Neuronal stem cell (in vitro differentiated cells): ENCODE data around the gene LILRA6.
"Not testable (repeated sequence)": the region's sequence is repeated elsewhere in the genome, so short reads cannot be mapped to it uniquely, and the experiment has no call there.

Source experiments
- DNase-seq: peaks from one replicate; pipeline ENCODE4 v3.0.0-alpha.2; 2013; ENCODE audit warnings: low spot score
- H2AFZ ChIP-seq: one replicate; pipeline ENCODE4 v1.6.1; 2013; ENCODE audit warnings: mild to moderate bottlenecking, low read length, inconsistent platforms
- H2AK5ac ChIP-seq: 2 replicates; pipeline ENCODE4 v1.6.1; 2013; ENCODE audit warnings: low read depth, mild to moderate bottlenecking, inconsistent platforms, low read length, moderate library complexity, mixed read lengths
- H2BK120ac ChIP-seq: 2 replicates; pipeline ENCODE4 v1.6.1; 2013; ENCODE audit warnings: low read depth, mild to moderate bottlenecking, inconsistent platforms, low read length, moderate library complexity, mixed read lengths
- H2BK12ac ChIP-seq: one replicate; pipeline ENCODE4 v1.6.1; 2013; ENCODE audit warnings: low read length, inconsistent platforms
- H2BK15ac ChIP-seq: 2 replicates; pipeline ENCODE4 v1.6.1; 2013; ENCODE audit warnings: mild to moderate bottlenecking, low read length, inconsistent platforms, mixed read lengths
- H2BK5ac ChIP-seq: one replicate; pipeline ENCODE4 v1.6.1; 2013; ENCODE audit warnings: inconsistent platforms, mild to moderate bottlenecking, low read length, moderate library complexity
- H3K14ac ChIP-seq: one replicate; pipeline ENCODE4 v1.6.1; 2013; ENCODE audit warnings: low read length, inconsistent platforms
- H3K18ac ChIP-seq: 2 replicates; pipeline ENCODE4 v1.6.1; 2013; ENCODE audit warnings: low read length, inconsistent platforms
- H3K23ac ChIP-seq: 2 replicates; pipeline ENCODE4 v1.6.1; 2013; ENCODE audit warnings: low read depth, mild to moderate bottlenecking, mixed read lengths, low read length, inconsistent platforms; ENCODE audit not compliant: poor library complexity
- H3K27ac ChIP-seq: replicated peaks from 3 replicates; pipeline ENCODE4 v1.5.1; 2013; ENCODE audit warnings: low read length, inconsistent platforms
- H3K27me3 ChIP-seq, 3 experiments: 2 replicates each; pipeline ENCODE4 v1.6.1; 2013; ENCODE audit warnings: low read length in 3 of 3, mild to moderate bottlenecking in 2 of 3, inconsistent platforms in 1 of 3, low read depth in 1 of 3, mixed read lengths in 1 of 3, moderate library complexity in 1 of 3; ENCODE audit not compliant: control insufficient read depth in 3 of 3, insufficient read depth in 3 of 3
- H3K36me3 ChIP-seq, 2 donors: replicated peaks in 1 of 2; 2 replicates each; pipeline ENCODE4 v1.6.1; 2013; ENCODE audit warnings: low read length in 2 of 2; ENCODE audit not compliant: control insufficient read depth in 2 of 2, insufficient read depth in 2 of 2
- H3K4ac ChIP-seq: 2 replicates; pipeline ENCODE4 v1.6.1; 2013; ENCODE audit warnings: inconsistent platforms, mild to moderate bottlenecking, low read length, moderate library complexity
- H3K4me1 ChIP-seq, 2 donors: 1 replicate in 1 of 2; 2 replicates in 1 of 2; pipeline ENCODE4 v1.6.1; 2013; ENCODE audit warnings: low read length in 2 of 2, low read depth in 1 of 2; ENCODE audit not compliant: control insufficient read depth in 2 of 2, insufficient read depth in 1 of 2
- H3K4me2 ChIP-seq: one replicate; pipeline ENCODE4 v1.6.1; 2013; ENCODE audit warnings: mild to moderate bottlenecking, low read length, inconsistent platforms; ENCODE audit not compliant: insufficient read depth, poor library complexity, severe bottlenecking
- H3K4me3 ChIP-seq, 2 donors: 2 replicates each; pipeline ENCODE4 v1.5.1; 2013; ENCODE audit warnings: low read length in 2 of 2, mild to moderate bottlenecking in 2 of 2, inconsistent platforms in 1 of 2, moderate library complexity in 1 of 2
- H3K79me1 ChIP-seq: one replicate; pipeline ENCODE4 v1.6.1; 2013; ENCODE audit warnings: low read depth, mild to moderate bottlenecking, inconsistent platforms, low read length, moderate library complexity
- H3K9ac ChIP-seq: one replicate; pipeline ENCODE4 v1.6.1; 2013; ENCODE audit warnings: mild to moderate bottlenecking, low read depth, low read length, inconsistent platforms; ENCODE audit not compliant: poor library complexity
- H3K9me3 ChIP-seq, 2 donors: replicated peaks in 1 of 2; 2 replicates each; pipeline versions ENCODE3 to v1.6.1; 2013; ENCODE audit warnings: low read length in 2 of 2, mild to moderate bottlenecking in 2 of 2, inconsistent platforms in 1 of 2, low read depth in 1 of 2, mixed read lengths in 1 of 2, moderate library complexity in 1 of 2; ENCODE audit not compliant: control insufficient read depth in 2 of 2, insufficient read depth in 1 of 2
- H4K8ac ChIP-seq: one replicate; pipeline ENCODE4 v1.6.1; 2013; ENCODE audit warnings: low read depth, mild to moderate bottlenecking, inconsistent platforms, low read length, moderate library complexity
- H4K91ac ChIP-seq: one replicate; pipeline ENCODE4 v1.6.1; 2013; ENCODE audit warnings: low read length, low read depth, mild to moderate bottlenecking, inconsistent platforms; ENCODE audit not compliant: poor library complexity
- WGBS, 2 donors: extraction: QIAGEN DNeasy Blood & Tissue Kit; methylation state at CpG; one replicate each; pipeline ENCODE4 v1.1.7; 2013; ENCODE audit warnings: missing lambda C conversion rate in 2 of 2, mixed read lengths in 1 of 2; ENCODE audit not compliant: insufficient read length in 2 of 2, insufficient replicate concordance in 1 of 2; ENCODE audit errors: extremely low coverage in 2 of 2; 5-methylcytosine and 5-hydroxymethylcytosine counted together

Gene LILRA6

DNA sequence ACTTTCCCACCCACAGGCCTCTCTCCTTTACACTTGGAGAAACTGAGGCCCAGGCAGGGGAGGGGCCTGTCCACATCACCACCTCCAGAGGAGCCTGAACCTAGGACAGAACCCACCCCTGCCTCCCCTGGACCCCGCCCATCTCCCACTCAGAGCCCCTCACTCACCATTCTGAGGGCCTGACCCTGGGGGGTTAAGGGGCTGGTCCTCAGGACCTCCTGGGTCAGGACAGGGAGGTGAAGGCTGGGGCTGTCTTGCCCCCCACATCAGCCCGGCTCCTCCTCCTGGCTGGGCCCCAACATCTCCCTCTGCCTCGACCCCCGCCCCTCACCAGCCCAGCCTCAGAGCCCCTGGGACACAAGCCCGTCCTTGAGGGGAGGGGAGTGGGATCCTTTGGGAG, 22.9 kb downstream of the LILRA6 start:
- WGBS, 2 donors, result no CpG with 5 or more reads among the region's 5 CpGs
- H3K18ac ChIP-seq, H2BK5ac ChIP-seq, H2BK12ac ChIP-seq, H4K8ac ChIP-seq, H3K9ac ChIP-seq, H3K23ac ChIP-seq, H2BK15ac ChIP-seq, H3K36me3 ChIP-seq, H3K4me1 ChIP-seq, H3K9me3 ChIP-seq, H3K4ac ChIP-seq, H3K4me2 ChIP-seq, H3K4me3 ChIP-seq, H2AK5ac ChIP-seq, H4K91ac ChIP-seq, H3K79me1 ChIP-seq, H3K27ac ChIP-seq, H2AFZ ChIP-seq, H3K14ac ChIP-seq, H2BK120ac ChIP-seq, DNase-seq, H3K27me3 ChIP-seq: not testable (repeated sequence)

DNA sequence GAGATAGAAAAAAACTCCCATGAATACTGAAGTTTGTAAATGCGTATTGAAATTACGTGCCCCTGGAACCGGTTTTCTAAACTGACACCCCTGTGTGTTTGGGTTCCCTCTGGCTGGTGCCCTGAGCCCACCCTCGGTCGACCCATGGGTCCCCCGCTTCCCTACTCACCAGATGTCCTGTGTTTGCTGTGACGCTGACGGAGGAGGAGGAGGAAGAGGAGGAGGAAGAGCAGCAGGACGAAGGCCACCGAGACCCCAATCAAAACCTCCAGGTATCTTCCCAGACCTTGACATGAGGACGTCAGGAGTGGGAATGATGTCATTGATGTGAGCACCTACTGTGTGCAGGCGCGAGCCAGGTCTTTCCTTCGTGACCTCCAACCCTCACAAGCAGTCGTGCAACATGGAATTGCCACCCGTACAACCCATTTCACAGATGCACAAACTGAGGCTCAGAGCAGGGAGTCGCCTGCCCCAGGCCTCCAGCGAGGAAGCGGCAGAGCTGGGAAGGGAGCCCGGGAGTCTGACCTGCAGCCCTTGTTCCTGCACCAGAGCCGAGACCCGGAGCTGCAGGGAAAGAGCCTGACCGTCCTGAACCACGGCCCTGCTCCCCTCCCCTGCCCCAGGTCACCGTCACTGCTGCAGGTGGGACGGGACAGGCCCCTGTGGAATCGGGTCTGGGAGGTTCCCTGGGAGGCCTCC, 23.5 kb downstream of the LILRA6 start:
- no peak overlapping the region for H4K91ac ChIP-seq
- H3K36me3 ChIP-seq, result peaks cover 0 to 4% of the 10 kb centered on the region in 2 donors
- H4K8ac ChIP-seq, result no peak overlapping the region
- no peaks in the 10 kb centered on the region for H3K79me1 ChIP-seq
- no peak overlapping the region for H2BK5ac ChIP-seq
- no peak overlapping the region for H2BK15ac ChIP-seq
- H3K9me3 ChIP-seq, result peaks cover 0 to 2% of the 10 kb centered on the region in 2 donors
- H3K4me1 ChIP-seq, result no peaks in the 10 kb centered on the region
- H3K18ac ChIP-seq, result no peak overlapping the region
- H3K27me3 ChIP-seq, result peaks cover 0 to 2% (median 0%) of the 10 kb centered on the region in 3 experiments
- no peak overlapping the region for H2AK5ac ChIP-seq
- no peak overlapping the region for H3K4me3 ChIP-seq
- no peak overlapping the region for H3K4me2 ChIP-seq
- no peak overlapping the region for H3K23ac ChIP-seq
- H3K27ac ChIP-seq, result no peak overlapping the region
- WGBS, 2 donors, result no CpG with 5 or more reads among the region's 27 CpGs
- no peak for DNase-seq
- peak overlapping the region; percentile 41 for H2BK12ac ChIP-seq
- H3K14ac ChIP-seq, result peak overlapping the region; percentile 17
- no peak overlapping the region for H2BK120ac ChIP-seq
- no peak overlapping the region for H3K4ac ChIP-seq
- no peak overlapping the region for H3K9ac ChIP-seq
- no peak overlapping the region for H2AFZ ChIP-seq

DNA sequence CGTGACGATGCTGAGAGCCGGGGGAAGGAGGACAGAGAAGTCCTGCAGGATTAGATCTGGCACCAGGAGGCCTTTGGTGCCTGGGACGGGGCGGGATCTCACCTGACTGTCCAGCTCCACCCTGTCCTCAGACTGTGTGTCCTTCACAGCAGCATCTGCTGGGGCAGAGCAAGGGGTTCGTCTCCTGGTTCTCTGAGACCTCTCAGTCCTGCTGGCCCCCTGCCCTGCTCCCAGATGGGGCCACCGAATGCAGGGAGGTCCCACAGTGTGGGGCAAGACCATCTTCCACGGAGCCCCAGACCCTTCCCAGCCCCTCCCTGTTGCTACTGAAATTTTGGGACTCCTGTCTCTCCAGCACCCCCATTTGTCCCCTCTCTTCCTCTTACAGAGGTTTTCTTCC, 24.3 kb downstream of the LILRA6 start:
- no CpG with 5 or more reads among the region's 8 CpGs for WGBS, 2 donors
- H3K27ac ChIP-seq, result no peak overlapping the region
- H2BK5ac ChIP-seq, result no peak overlapping the region
- no peak overlapping the region for H2BK15ac ChIP-seq
- no peaks in the 10 kb centered on the region for H3K4me1 ChIP-seq
- H3K79me1 ChIP-seq, result no peaks in the 10 kb centered on the region
- H4K8ac ChIP-seq, result no peak overlapping the region
- H2BK120ac ChIP-seq, result no peak overlapping the region
- peaks cover 0 to 4% of the 10 kb centered on the region in 2 donors for H3K36me3 ChIP-seq
- peaks cover 0 to 2% (median 0%) of the 10 kb centered on the region in 3 experiments for H3K27me3 ChIP-seq
- H3K18ac ChIP-seq, result no peak overlapping the region
- H3K14ac ChIP-seq, result no peak overlapping the region
- no peak overlapping the region for H2BK12ac ChIP-seq
- H2AK5ac ChIP-seq, result no peak overlapping the region
- H3K4ac ChIP-seq, result no peak overlapping the region
- DNase-seq, result no peak
- no peak overlapping the region for H3K23ac ChIP-seq
- H3K4me2 ChIP-seq, result no peak overlapping the region
- H3K9me3 ChIP-seq, result peaks cover 0 to 2% of the 10 kb centered on the region in 2 donors
- H4K91ac ChIP-seq, result no peak overlapping the region
- no peak overlapping the region for H3K4me3 ChIP-seq
- H2AFZ ChIP-seq, result no peak overlapping the region
- no peak overlapping the region for H3K9ac ChIP-seq

DNA sequence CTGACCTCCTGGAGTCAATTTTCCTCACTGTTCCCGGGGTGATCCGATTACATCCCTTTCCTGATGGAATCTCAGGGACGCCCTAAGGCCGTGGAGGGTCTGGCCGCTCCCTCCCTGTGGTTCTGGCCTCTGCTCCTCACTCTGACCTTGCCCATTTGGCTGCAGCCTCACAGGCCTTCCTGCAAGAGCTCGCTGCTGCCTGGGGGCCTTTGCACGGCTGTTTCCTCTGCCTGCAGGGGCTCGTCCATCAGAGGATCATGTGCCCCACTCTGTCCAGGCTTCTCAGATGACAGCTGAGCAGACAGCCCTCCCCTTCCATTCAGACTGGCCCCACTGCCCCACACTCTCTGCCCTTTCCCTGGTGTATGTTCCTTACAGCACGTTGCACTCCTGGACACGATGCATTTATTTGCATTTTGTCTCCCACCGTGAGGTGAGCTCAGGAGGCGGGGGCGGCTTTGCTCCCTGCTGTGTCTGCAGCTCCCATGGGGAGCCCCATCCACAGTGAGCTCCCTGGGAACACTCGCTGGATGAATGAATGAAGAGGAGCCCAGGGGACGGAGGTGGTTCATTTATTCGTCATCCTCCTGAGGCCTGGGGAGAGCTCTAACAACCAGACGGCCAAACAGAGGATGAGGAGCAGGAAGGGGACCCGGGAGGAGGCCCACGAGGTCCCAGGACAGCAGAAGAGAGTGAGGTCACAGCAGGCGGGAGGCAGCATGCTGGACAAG, 24.9 kb downstream of the LILRA6 start:
- not testable (repeated sequence) for H3K27me3 ChIP-seq, H3K18ac ChIP-seq, H3K4me3 ChIP-seq

More for the DNA sequence above, 24.9 kb downstream of the LILRA6 start:
- not testable (repeated sequence) for H4K91ac ChIP-seq, H2AFZ ChIP-seq, H3K9ac ChIP-seq, H3K4ac ChIP-seq, H2BK5ac ChIP-seq, H3K36me3 ChIP-seq, H2BK120ac ChIP-seq, H3K79me1 ChIP-seq, H3K4me2 ChIP-seq, H2BK15ac ChIP-seq, H3K27ac ChIP-seq, DNase-seq, H3K23ac ChIP-seq, H3K4me1 ChIP-seq, H2BK12ac ChIP-seq, H2AK5ac ChIP-seq, H3K9me3 ChIP-seq, H4K8ac ChIP-seq, H3K14ac ChIP-seq
- WGBS, 2 donors, result no CpG with 5 or more reads among the region's 20 CpGs
